Measurements from ENCODE around the gene ANTXRL. TPM values are rescaled to one million over a fixed set of nuclear protein-coding genes. Genes with fewer than 3 reads are reported as not detected.

ANTXRL gene
- total RNA-seq, 2 experiments from 2014 or later: not detected

DNA sequence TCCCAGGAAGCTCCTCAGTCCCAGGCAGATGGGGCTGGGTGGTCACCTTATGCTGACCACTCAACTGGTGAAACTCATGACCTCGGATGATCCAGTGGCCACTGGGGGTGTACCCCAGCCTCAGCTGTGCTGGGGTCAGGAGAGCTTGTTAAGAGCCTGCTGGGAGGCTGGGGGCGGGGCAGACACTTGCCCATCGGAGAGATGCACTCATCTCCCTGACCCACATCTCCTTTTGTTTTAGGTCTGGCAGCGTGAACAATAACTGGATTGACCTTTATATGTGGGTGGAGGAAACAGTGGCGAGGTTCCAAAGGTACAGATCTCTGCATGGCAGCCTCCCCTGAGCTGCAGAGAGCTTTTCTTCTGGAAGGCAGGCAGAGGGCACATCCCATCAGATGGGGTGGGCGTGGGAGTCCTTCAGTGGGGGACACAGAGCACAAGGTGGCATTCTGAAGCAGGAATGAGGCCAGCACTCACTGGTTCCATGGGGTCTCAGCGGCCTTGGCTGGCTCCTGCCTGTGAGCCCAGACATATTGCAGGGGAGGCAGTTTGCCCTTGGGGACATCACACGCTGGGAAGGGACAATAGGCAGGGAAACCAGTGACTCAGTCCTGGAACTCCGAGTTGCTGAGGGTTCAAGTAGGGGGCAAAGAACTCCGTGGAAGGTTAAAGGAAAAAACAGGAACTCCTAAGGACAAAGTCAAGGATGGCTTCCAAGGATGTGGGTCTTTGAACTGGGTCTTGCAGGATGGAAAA, 5.2 kb downstream of the ANTXRL start:
- H3K27ac Mint-ChIP-seq: no peak overlapping the region
- ChIA-PET POLR2A (no interaction called here), CTCF (no interaction called here)
- H3K9me3 Mint-ChIP-seq: no peaks in the 10 kb centered on the region
- Histone ChIP-seq H3K27ac (ENCODE audit: low read depth in 1 of 2, low read length in 2 of 2) (no peak overlapping the region), H3K4me1 (ENCODE audit: insufficient read depth, low read length) (peaks cover 4% of the 10 kb centered on the region), H3K36me3 (ENCODE audit: insufficient read depth, low read length) (no peaks in the 10 kb centered on the region), H3K9me3 (ENCODE audit: control insufficient read depth in 1 of 2, insufficient read depth in 1 of 2, low read length in 2 of 2) (no peaks in the 10 kb centered on the region), H3K27me3 (ENCODE audit: control insufficient read depth in 1 of 2, insufficient read depth in 2 of 2, low read length in 2 of 2) (no peaks in the 10 kb centered on the region), H3K4me3 (ENCODE audit: low read length) (no peak overlapping the region)
- H3K36me3 Mint-ChIP-seq (ENCODE audit: low read depth): no peaks in the 10 kb centered on the region
- DNase-seq (peak in 1 of 14 experiments; percentile 26), ATAC-seq (ENCODE audit: poor library complexity) (no peak)
- intact Hi-C loops (cut with DNase I, micrococcal nuclease): no loop called here
- TF ChIP-seq, protein P1, sequence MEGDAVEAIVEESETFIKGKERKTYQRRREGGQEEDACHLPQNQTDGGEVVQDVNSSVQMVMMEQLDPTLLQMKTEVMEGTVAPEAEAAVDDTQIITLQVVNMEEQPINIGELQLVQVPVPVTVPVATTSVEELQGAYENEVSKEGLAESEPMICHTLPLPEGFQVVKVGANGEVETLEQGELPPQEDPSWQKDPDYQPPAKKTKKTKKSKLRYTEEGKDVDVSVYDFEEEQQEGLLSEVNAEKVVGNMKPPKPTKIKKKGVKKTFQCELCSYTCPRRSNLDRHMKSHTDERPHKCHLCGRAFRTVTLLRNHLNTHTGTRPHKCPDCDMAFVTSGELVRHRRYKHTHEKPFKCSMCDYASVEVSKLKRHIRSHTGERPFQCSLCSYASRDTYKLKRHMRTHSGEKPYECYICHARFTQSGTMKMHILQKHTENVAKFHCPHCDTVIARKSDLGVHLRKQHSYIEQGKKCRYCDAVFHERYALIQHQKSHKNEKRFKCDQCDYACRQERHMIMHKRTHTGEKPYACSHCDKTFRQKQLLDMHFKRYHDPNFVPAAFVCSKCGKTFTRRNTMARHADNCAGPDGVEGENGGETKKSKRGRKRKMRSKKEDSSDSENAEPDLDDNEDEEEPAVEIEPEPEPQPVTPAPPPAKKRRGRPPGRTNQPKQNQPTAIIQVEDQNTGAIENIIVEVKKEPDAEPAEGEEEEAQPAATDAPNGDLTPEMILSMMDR (IDR thresholded peaks at IDR 0.05): no peak
- no peaks in the 10 kb centered on the region for H3K27me3 Mint-ChIP-seq
- no peak overlapping the region for H3K4me3 Mint-ChIP-seq
- H3K4me1 Mint-ChIP-seq (ENCODE audit: low read depth): no peaks in the 10 kb centered on the region

DNA sequence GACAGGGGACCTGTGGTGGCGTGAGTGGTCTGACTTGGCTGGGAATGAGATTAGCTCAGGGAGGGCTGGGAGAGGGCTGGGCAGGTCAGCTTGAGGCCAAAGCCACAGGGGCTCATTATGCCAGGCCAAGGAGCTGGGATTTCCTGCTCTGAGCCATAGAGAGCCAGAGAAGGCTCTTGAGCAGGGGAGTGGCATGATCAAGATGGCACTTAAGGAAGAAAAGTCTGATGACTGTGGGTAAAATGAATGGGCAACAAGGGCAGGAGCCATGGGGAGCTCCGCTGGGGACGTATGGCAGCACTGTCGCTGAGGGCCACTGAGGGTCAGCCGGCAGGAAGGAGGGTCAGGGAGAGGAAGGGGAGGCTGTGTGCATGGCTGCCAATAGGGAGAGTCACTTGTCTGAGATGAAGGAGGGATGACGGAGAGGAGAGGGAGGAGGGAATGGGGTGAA, 5.8 kb downstream of the ANTXRL start:
- H3K27ac Mint-ChIP-seq: no peak overlapping the region
- H3K36me3 Mint-ChIP-seq (ENCODE audit: low read depth): no peaks in the 10 kb centered on the region
- H3K27ac ChIP-seq (ENCODE audit: low read depth in 1 of 2, low read length in 2 of 2): no peak overlapping the region
- H3K36me3 ChIP-seq (ENCODE audit: insufficient read depth, low read length): no peaks in the 10 kb centered on the region
- ChIA-PET POLR2A (no interaction called here), CTCF (no interaction called here)
- ATAC-seq (ENCODE audit: poor library complexity): no peak
- H3K4me1 Mint-ChIP-seq (ENCODE audit: low read depth): peaks cover under 1% of the 10 kb centered on the region
- H3K9me3 ChIP-seq (ENCODE audit: control insufficient read depth in 1 of 2, insufficient read depth in 1 of 2, low read length in 2 of 2): no peaks in the 10 kb centered on the region
- no peaks in the 10 kb centered on the region for H3K27me3 ChIP-seq (ENCODE audit: control insufficient read depth in 1 of 2, insufficient read depth in 2 of 2, low read length in 2 of 2)
- TF ChIP-seq, protein P1 (IDR thresholded peaks at IDR 0.05): no peak
- H3K4me3 Mint-ChIP-seq: no peak overlapping the region
- H3K9me3 Mint-ChIP-seq: no peaks in the 10 kb centered on the region
- no peaks in the 10 kb centered on the region for H3K27me3 Mint-ChIP-seq
- intact Hi-C loops (cut with DNase I, micrococcal nuclease): no loop called here
- DNase-seq: peak in 1 of 14 experiments; percentile 27
- H3K4me3 ChIP-seq (ENCODE audit: low read length): no peak overlapping the region
- H3K4me1 ChIP-seq (ENCODE audit: insufficient read depth, low read length): peaks cover 4% of the 10 kb centered on the region

DNA sequence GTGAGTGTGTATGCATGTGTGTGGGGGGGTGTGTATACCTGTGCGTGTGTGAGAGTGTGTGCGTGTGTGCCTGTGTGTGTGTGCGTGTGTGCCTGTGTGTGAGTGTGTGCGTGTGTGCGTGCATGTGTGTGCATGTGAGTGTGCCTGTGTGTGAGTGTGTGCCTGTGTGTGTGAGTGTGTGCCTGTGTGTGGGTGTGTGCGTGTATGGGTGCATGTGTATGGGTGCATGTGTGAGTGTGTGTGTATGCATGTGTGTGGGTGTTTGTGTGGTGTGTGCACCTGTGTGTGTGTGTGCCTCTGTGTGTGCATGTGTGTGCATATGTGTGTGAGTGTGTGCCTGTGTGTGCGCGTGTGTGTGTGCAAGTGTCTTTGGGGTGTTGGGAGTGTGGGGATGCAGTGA, 6.4 kb downstream of the ANTXRL start:
- Mint-ChIP-seq H3K4me3 (no peak overlapping the region), H3K27me3 (no peaks in the 10 kb centered on the region), H3K9me3 (no peaks in the 10 kb centered on the region), H3K27ac (no peak overlapping the region), H3K4me1 (ENCODE audit: low read depth) (peaks cover 7% of the 10 kb centered on the region), H3K36me3 (ENCODE audit: low read depth) (no peaks in the 10 kb centered on the region)
- Histone ChIP-seq H3K27me3 (ENCODE audit: control insufficient read depth in 1 of 2, insufficient read depth in 2 of 2, low read length in 2 of 2) (no peaks in the 10 kb centered on the region), H3K4me3 (ENCODE audit: low read length) (no peak overlapping the region), H3K36me3 (ENCODE audit: insufficient read depth, low read length) (no peaks in the 10 kb centered on the region), H3K4me1 (ENCODE audit: insufficient read depth, low read length) (peaks cover 9% of the 10 kb centered on the region), H3K9me3 (ENCODE audit: control insufficient read depth in 1 of 2, insufficient read depth in 1 of 2, low read length in 2 of 2) (no peaks in the 10 kb centered on the region), H3K27ac (ENCODE audit: low read depth in 1 of 2, low read length in 2 of 2) (no peak overlapping the region)
- ChIA-PET CTCF (no interaction called here), POLR2A (no interaction called here)
- intact Hi-C loops (cut with DNase I, micrococcal nuclease): no loop called here
- no peak for ATAC-seq (ENCODE audit: poor library complexity)
- TF ChIP-seq, protein P1 (IDR thresholded peaks at IDR 0.05): no peak
- DNase-seq: no peak

Data from CD4-positive, alpha-beta T cell (primary cell).